Coronary artery (tissue), 2 donors: ENCODE results near the gene ACACB.

Source experiments
- DNase-seq: peaks from one replicate; pipeline ENCODE4 v3.0.0-alpha.2; 2017; ENCODE audit warnings: low spot score
- H3K27ac ChIP-seq, 2 donors: fragments of 200-600 bp; sonication (generic); one replicate each; pipeline ENCODE4 v1.5.1; 2016 to 2019
- H3K4me3 ChIP-seq: fragments of 200-600 bp; sonication (generic); 2 replicates; pipeline ENCODE4 v1.5.1; 2016; ENCODE audit warnings: mild to moderate bottlenecking, moderate library complexity
- CTCF ChIP-seq: fragments of 200-600 bp; sonication (generic); IDR thresholded peaks from one replicate; pipeline ENCODE4 v1.5.1; 2019; ENCODE audit warnings: antibody characterized with exemption

Gene ACACB

GRCh38 chr12:109269428-109269827 lies 153.0 kb downstream of the ACACB start:
- H3K4me3 ChIP-seq: no peak overlapping the region
- no peak overlapping the region for H3K27ac ChIP-seq

GRCh38 chr12:109270494-109270893 lies 154.1 kb downstream of the ACACB start:
- TF ChIP-seq CTCF: no peak
- Histone ChIP-seq H3K27ac (no peak overlapping the region), H3K4me3 (no peak overlapping the region)
- DNase-seq: no peak

More at GRCh38 chr12:109269428-109269827, 153.0 kb downstream of the ACACB start:
- no peak for TF ChIP-seq CTCF
- DNase-seq: no peak

GRCh38 chr12:109271418-109271817 lies 155.0 kb downstream of the ACACB start:
- H3K4me3 ChIP-seq: no peak overlapping the region
- no peak for DNase-seq
- H3K27ac ChIP-seq: no peak overlapping the region
- TF ChIP-seq CTCF: no peak

GRCh38 chr12:109273354-109273753 lies 157.0 kb downstream of the ACACB start:
- TF ChIP-seq CTCF: no peak
- Histone ChIP-seq H3K4me3 (no peak overlapping the region), H3K27ac (no peak overlapping the region)
- DNase-seq: no peak

- no peak for TF ChIP-seq CTCF
- Histone ChIP-seq H3K27ac (no peak overlapping the region), H3K4me3 (no peak overlapping the region)
- DNase-seq: no peak
Observed at GRCh38 chr12:109274381-109274780, 158.0 kb downstream of the ACACB start.

GRCh38 chr12:109275173-109275572 lies 158.8 kb downstream of the ACACB start:
- no peak overlapping the region for H3K4me3 ChIP-seq
- no peak for TF ChIP-seq CTCF
- no peak for DNase-seq
- no peak overlapping the region for H3K27ac ChIP-seq

- DNase-seq: no peak
- Histone ChIP-seq H3K4me3 (no peak overlapping the region), H3K27ac (no peak overlapping the region)
- no peak for TF ChIP-seq CTCF
Observed at GRCh38 chr12:109276160-109276559, 159.8 kb downstream of the ACACB start.
